GM19035 (cell line): ENCODE data around the gene TEX2.

Source experiments
- ATAC-seq: cut with Tn5 transposase; IDR thresholded peaks from one replicate; pipeline ENCODE4 v1.9.1; 2021; ENCODE audit not compliant: unreplicated experiment

Gene TEX2

GRCh38 chr17:64263000-64263766, at the start of gene TEX2:
Gene TEX2 (minus strand): TSS chr17:64263260. CDS start chr17:64214217, 49,043 bp downstream.
- ATAC-seq, result peak; percentile 82

- no peak for ATAC-seq
These were observed 46.6 kb upstream of the TEX2 start for GRCh38 chr17:64309710-64310109.

- no peak for ATAC-seq
These were observed 46.0 kb upstream of the TEX2 start for GRCh38 chr17:64309021-64309420.

- ATAC-seq, result no peak
These were observed 43.9 kb upstream of the TEX2 start for GRCh38 chr17:64306850-64307463.

GRCh38 chr17:64304551-64304950, 41.5 kb upstream of the TEX2 start:
- no peak for ATAC-seq

- ATAC-seq, result no peak
These were observed 37.6 kb upstream of the TEX2 start for GRCh38 chr17:64300699-64300965.

GRCh38 chr17:64297467-64298088, 34.5 kb upstream of the TEX2 start:
- no peak for ATAC-seq

GRCh38 chr17:64296246-64296645, 33.2 kb upstream of the TEX2 start:
- ATAC-seq, result no peak

GRCh38 chr17:64295146-64295545, 32.1 kb upstream of the TEX2 start:
- ATAC-seq, result no peak

- ATAC-seq, result no peak
These were observed 28.3 kb upstream of the TEX2 start for GRCh38 chr17:64291268-64291851.

GRCh38 chr17:64289741-64290141, 26.7 kb upstream of the TEX2 start:
- ATAC-seq, result no peak

GRCh38 chr17:64282753-64283080, 19.7 kb upstream of the TEX2 start:
- ATAC-seq, result no peak

- ATAC-seq, result no peak
These were observed 19.1 kb upstream of the TEX2 start for GRCh38 chr17:64281962-64282752.

GRCh38 chr17:64278614-64279013, 15.6 kb upstream of the TEX2 start:
- ATAC-seq, result no peak

- no peak for ATAC-seq
These were observed 14.9 kb upstream of the TEX2 start for GRCh38 chr17:64277831-64278562.

GRCh38 chr17:64276961-64277505, 14.0 kb upstream of the TEX2 start:
- ATAC-seq, result no peak

- no peak for ATAC-seq
These were observed 12.0 kb upstream of the TEX2 start for GRCh38 chr17:64275016-64275415.

- ATAC-seq, result no peak
These were observed 9.9 kb upstream of the TEX2 start for GRCh38 chr17:64273006-64273405.

GRCh38 chr17:64270885-64271284, 7.8 kb upstream of the TEX2 start:
- ATAC-seq, result no peak
